GM12878 (cell line): ENCODE data around the gene GABPB2.

Source experiments
- CREB1 ChIP-seq: IDR thresholded peaks from 2 replicates; pipeline ENCODE4 v1.6.1; 2012; ENCODE audit warnings: low read depth, mild to moderate bottlenecking, inconsistent platforms
- KDM1A ChIP-seq: fragments of 200-600 bp; sonication (generic); IDR thresholded peaks from 2 replicates; pipeline ENCODE4 v1.6.1; 2016; ENCODE audit warnings: borderline replicate concordance
- PAX5 ChIP-seq: IDR thresholded peaks from 2 replicates; pipeline ENCODE4 v1.6.1; 2011; ENCODE audit warnings: low read depth, low read length, borderline replicate concordance
- POLR2A ChIP-seq: IDR thresholded peaks from 2 replicates; pipeline ENCODE4 v1.6.1; 2011; ENCODE audit warnings: low read depth, mild to moderate bottlenecking, low read length
- POLR2AphosphoS5 ChIP-seq: IDR thresholded peaks from 2 replicates; pipeline ENCODE4 v1.6.1; 2011; ENCODE audit warnings: mild to moderate bottlenecking, low read length, inconsistent platforms
- TAF1 ChIP-seq: IDR thresholded peaks from 2 replicates; pipeline ENCODE4 v1.6.1; 2011; ENCODE audit warnings: mild to moderate bottlenecking, low read depth, low read length, borderline replicate concordance
- TF ChIP-seq, protein P1 (sequence below): IDR thresholded peaks from 2 replicates; pipeline ENCODE4 v1.6.1; 2012; ENCODE audit warnings: mild to moderate bottlenecking, low read depth, low read length
- TF ChIP-seq, protein P2 (sequence below), 3 experiments: IDR thresholded peaks in 2 of 3; conservative IDR thresholded peaks in 1 of 3; 2 replicates each; pipeline ENCODE4 v1.5.1; 2011; ENCODE audit warnings: low read depth in 3 of 3, low read length in 3 of 3, mild to moderate bottlenecking in 3 of 3, control low read depth in 2 of 3, moderate library complexity in 2 of 3, inconsistent platforms in 1 of 3, mixed read lengths in 1 of 3; ENCODE audit not compliant: control insufficient read depth in 2 of 3, insufficient read depth in 1 of 3; ENCODE audit errors: extremely low read depth in 1 of 3
- TF ChIP-seq, protein P3 (sequence below): IDR thresholded peaks from 2 replicates; pipeline ENCODE4 v1.6.1; 2011; ENCODE audit warnings: low read depth, mild to moderate bottlenecking, low read length, moderate library complexity, borderline replicate concordance; ENCODE audit errors: extremely low read depth
- TF ChIP-seq, protein P4 (sequence below): IDR thresholded peaks from 2 replicates; pipeline ENCODE4 v1.6.1; 2011; ENCODE audit warnings: borderline replicate concordance, low read depth, mild to moderate bottlenecking, moderate library complexity, mixed read lengths, low read length; ENCODE audit not compliant: insufficient read depth; ENCODE audit errors: extremely low read length
- TF ChIP-seq, protein P5 (sequence below): fragments of 450-650 bp; IDR thresholded peaks from 2 replicates; pipeline ENCODE4 v1.6.1; 2017; ENCODE audit warnings: mild to moderate bottlenecking, low read depth, inconsistent platforms; ENCODE audit not compliant: poor library complexity, severe bottlenecking

DNA sequence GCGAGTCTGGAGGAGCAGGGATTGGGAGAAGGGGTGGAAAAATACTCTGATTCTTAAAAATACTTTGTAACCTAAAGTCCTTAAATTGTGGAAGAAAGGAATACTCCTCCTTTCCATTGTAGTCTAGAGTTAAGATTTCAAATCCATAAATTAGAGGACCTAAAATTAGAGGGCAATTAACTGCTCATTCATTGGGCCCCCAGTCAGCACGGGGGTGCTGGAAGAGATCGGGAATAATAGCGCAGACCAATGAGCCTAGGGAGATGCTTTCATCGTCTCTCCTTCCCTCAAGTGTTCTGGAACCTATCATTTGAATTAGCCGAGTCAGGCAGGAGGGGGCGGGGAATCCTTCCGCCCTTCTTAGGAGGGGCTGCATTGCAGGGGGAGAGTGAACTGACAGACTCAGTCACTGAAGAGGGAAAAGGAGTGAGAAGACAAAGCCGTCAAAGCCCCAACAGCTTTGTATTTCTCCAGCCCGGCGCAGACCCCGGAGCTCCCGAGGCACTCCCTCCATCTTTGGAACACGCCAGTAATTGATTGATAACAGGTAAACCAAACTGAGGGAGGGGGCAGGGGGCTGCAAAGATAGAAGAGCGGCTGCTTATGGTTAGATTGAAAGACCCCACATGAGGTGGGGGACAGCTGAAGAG, 10.4 kb upstream of the GABPB2 start, which contains the start of gene MLLT11:
- TF ChIP-seq POLR2AphosphoS5 (no peak), CREB1 (no peak), POLR2A (no peak), KDM1A (no peak), PAX5 (no peak), TAF1 (no peak)
- TF ChIP-seq, protein P1, sequence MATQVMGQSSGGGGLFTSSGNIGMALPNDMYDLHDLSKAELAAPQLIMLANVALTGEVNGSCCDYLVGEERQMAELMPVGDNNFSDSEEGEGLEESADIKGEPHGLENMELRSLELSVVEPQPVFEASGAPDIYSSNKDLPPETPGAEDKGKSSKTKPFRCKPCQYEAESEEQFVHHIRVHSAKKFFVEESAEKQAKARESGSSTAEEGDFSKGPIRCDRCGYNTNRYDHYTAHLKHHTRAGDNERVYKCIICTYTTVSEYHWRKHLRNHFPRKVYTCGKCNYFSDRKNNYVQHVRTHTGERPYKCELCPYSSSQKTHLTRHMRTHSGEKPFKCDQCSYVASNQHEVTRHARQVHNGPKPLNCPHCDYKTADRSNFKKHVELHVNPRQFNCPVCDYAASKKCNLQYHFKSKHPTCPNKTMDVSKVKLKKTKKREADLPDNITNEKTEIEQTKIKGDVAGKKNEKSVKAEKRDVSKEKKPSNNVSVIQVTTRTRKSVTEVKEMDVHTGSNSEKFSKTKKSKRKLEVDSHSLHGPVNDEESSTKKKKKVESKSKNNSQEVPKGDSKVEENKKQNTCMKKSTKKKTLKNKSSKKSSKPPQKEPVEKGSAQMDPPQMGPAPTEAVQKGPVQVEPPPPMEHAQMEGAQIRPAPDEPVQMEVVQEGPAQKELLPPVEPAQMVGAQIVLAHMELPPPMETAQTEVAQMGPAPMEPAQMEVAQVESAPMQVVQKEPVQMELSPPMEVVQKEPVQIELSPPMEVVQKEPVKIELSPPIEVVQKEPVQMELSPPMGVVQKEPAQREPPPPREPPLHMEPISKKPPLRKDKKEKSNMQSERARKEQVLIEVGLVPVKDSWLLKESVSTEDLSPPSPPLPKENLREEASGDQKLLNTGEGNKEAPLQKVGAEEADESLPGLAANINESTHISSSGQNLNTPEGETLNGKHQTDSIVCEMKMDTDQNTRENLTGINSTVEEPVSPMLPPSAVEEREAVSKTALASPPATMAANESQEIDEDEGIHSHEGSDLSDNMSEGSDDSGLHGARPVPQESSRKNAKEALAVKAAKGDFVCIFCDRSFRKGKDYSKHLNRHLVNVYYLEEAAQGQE, result no peak
- TF ChIP-seq, protein P2, sequence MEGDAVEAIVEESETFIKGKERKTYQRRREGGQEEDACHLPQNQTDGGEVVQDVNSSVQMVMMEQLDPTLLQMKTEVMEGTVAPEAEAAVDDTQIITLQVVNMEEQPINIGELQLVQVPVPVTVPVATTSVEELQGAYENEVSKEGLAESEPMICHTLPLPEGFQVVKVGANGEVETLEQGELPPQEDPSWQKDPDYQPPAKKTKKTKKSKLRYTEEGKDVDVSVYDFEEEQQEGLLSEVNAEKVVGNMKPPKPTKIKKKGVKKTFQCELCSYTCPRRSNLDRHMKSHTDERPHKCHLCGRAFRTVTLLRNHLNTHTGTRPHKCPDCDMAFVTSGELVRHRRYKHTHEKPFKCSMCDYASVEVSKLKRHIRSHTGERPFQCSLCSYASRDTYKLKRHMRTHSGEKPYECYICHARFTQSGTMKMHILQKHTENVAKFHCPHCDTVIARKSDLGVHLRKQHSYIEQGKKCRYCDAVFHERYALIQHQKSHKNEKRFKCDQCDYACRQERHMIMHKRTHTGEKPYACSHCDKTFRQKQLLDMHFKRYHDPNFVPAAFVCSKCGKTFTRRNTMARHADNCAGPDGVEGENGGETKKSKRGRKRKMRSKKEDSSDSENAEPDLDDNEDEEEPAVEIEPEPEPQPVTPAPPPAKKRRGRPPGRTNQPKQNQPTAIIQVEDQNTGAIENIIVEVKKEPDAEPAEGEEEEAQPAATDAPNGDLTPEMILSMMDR (IDR thresholded peaks at IDR 0.05 in 2 of 3, conservative IDR thresholded peaks at IDR 0.05 in 1 of 3; ENCODE audit: control insufficient read depth in 2 of 3, extremely low read depth in 1 of 3, insufficient read depth in 1 of 3, low read depth in 3 of 3, low read length in 3 of 3), result no peak
- TF ChIP-seq, protein P3, sequence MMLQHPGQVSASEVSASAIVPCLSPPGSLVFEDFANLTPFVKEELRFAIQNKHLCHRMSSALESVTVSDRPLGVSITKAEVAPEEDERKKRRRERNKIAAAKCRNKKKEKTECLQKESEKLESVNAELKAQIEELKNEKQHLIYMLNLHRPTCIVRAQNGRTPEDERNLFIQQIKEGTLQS, result no peak
- TF ChIP-seq, protein P4, sequence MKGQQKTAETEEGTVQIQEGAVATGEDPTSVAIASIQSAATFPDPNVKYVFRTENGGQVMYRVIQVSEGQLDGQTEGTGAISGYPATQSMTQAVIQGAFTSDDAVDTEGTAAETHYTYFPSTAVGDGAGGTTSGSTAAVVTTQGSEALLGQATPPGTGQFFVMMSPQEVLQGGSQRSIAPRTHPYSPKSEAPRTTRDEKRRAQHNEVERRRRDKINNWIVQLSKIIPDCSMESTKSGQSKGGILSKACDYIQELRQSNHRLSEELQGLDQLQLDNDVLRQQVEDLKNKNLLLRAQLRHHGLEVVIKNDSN, result no peak
- TF ChIP-seq, protein P5, sequence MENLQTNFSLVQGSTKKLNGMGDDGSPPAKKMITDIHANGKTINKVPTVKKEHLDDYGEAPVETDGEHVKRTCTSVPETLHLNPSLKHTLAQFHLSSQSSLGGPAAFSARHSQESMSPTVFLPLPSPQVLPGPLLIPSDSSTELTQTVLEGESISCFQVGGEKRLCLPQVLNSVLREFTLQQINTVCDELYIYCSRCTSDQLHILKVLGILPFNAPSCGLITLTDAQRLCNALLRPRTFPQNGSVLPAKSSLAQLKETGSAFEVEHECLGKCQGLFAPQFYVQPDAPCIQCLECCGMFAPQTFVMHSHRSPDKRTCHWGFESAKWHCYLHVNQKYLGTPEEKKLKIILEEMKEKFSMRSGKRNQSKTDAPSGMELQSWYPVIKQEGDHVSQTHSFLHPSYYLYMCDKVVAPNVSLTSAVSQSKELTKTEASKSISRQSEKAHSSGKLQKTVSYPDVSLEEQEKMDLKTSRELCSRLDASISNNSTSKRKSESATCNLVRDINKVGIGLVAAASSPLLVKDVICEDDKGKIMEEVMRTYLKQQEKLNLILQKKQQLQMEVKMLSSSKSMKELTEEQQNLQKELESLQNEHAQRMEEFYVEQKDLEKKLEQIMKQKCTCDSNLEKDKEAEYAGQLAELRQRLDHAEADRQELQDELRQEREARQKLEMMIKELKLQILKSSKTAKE, result no peak
